Stimulated activated CD4-positive, alpha-beta T cell treated with anti-CD3 and anti-CD28 coated beads, Interleukin-2, amount 100 ng/mL, for 24 hours (primary cell): ENCODE data around the gene RRP36.
A peak's percentile ranks its signal among the peaks of the same experiment; 100 is the strongest.

Experiments
- DNase-seq, 2 donors: peaks; one replicate each; pipeline ENCODE4 v3.0.0-alpha.2; 2020

RRP36 gene

DNA sequence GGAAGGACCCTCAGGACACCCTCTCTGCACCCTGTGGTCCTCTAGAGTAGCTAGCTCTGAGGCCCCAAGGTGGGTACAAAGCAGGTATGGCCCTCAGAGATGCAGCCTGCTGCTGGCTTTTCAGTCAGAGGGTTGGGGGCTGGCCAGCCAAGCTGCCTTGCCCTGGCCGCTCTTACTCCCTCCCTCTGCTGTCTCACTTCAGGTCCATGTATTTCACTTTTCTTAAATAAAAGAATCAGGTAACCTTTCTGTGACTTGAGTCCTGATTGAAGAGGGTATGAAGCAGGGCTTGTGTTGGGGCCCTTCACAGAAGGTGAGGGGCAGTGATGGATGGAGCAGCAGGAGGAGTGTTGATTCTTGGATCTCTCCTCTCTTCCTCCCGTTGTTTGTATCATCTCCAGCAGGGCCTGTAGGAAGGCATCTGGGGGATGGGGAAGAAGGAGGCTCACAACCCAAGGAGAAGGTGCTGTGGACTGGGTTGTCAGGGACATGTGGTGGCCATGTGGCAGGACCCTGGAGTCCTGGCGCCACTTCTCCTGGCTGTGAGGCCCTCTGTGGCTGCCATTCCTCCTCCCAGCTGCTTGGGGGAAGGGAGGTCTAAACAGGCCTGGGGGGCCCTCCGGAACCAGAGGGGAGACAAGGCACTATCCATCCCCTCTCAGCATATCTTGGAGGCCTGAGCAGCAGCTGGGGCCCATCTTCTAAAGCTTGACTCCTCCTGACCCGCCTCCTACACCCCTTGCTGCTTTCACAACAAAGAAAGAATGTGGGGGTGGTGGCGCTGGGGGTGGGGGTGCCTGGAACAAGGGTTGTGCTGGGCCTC is 53.6 kb downstream of the RRP36 start:
- DNase-seq, result no peak

DNA sequence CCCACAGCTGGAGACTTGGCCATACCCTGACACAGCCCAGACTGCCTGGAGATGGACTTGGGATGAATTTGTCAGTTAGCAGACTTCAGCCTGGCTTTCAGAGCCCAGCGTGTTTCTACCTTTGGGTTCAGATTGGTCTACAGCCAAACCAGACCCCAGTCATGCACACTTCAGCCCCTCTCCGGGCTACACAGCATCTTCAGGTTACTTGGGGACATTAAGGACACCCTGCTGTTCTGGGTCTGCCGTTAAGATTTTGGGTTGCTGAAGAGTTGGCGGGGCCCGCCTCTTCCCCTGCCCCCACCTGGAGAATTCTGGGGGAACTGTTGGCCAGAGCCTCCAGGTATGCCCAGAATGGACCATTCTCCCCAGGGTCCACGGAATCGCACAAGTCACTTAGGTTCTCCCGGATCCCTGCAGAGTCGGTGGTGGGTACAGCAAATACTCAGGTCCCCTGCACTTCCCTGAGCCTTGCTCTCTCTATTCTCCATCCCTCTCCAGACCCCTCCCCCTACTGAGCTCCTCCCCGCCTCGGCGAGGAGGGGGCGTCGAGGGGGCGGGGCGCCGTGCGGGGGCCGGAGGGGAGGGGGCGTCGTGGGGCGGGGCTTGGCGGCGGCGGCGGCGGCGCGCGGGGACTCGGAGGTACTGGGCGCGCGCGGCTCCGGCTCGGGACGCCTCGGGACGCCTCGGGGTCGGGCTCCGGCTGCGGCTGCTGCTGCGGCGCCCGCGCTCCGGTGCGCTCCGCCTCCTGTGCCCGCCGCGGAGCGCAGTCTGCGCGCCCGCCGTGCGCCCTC is 54.4 kb downstream of the RRP36 start, which contains the start of gene PTK7:
TSS of gene PTK7 (plus strand) at position 645 of the 794 bp plus-strand sequence. CDS start 175 bp downstream, outside the sequence.
- peak; percentile 25 to 62 for DNase-seq

DNA sequence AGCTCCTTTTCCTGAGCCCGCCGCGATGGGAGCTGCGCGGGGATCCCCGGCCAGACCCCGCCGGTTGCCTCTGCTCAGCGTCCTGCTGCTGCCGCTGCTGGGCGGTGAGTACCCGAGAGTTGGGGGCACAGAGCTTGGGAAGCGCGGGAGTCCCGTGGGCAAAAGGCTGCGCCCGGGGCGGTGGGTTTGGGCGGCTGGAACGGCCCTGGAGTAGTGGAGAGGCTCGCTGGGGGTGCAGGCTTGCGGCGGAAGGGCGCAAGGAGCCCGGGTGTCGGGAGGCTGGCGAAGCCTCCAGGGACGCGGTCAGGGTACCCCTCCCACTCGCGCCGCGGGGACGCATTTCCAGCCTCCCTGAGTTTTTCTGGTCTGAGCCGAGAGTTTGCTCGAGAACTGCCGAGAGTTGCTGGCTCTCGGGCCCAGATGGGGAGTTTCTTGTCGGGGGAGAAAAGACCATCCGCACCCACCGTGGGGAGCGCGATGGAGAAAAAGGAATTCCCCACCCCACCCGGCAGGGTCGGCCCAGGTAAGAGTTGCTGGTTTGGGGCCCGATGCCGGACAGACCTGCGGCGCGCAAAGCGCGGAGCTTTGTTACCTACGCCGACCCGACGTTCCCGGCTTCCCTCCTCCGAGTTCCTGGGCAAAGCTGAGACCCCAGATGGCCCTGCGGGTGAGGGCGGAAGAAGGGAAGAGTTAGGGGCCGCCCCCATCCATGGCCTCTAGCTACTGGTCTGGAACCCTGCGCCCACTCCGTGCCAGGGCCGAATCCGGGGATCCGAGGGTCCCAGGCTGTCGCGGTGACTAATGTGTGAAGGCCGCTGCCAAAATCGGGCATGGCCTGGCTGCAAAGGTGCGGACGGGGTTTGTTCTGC is 55.3 kb downstream of the RRP36 start:
- peak in 1 of 2 donors; percentile 16 for DNase-seq

DNA sequence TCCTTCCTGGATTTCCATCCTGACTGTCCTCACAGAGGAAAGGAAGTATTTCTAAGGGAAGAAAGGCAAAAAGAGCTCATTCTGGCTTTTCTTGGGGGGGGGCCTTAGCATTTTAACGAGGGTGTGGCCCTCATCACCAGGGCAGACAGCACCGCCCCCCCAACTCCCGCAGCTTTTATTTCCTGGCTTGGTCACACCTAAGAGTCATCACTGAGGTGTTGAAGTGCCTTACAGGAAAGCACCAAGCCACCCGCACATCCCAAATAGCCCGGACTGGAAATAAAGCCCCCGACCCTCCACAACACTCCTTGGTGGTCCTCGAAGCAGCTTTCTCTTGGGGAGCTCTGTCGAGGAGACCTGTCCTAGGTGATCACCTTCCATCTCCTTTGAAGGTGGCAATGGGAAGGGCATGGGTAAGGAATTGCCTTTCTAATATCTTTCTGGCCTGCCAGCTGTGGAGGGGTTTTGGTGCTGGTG is 55.9 kb downstream of the RRP36 start:
- no peak for DNase-seq

DNA sequence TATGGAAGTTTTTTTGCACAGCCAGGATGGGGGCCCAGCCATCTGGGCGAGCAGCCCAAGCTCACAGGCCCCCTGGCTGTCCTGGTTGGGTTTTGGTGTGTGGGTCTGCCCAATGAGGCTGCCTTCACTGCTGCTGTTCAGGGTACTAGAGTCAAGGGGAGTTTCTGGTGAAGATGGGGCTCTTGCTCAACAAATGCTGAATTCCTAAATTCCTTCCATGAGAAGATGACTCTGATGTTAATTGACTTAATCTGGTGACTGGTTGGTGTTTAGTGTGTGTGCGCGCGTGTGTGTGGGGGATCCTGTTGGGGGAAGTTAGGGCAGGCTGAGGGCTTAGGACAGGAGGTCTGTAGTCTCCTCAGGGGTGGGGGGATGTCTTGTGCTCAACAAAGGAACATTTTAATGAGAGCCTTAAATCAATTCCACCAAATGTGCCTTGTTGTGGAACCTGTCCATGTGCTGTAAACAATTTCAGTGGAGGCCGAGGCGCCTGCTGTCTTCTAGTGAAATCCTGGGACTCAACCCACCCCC is 56.6 kb downstream of the RRP36 start:
- no peak for DNase-seq

DNA sequence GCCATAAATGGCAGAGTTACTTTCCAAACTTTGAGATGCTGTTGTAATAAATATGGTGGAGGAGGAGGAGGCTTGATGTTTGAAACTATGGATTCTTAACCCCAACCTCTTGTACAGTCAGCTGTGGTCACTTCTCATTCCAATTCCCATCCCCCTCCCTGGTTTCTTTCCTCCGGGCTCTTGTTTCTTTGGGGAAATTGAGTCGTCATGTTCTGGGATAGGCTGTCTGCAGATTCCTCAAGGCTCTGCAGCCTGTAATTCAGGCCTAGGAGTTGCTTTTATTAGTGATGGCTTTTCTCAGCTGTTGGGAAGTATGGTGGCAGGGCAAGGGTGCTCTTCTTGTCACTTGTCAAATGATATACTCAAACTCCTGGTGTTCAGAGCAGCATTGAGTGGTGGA is 57.3 kb downstream of the RRP36 start:
- DNase-seq, result no peak
